Measurements from ENCODE around the gene CHD1L.
A peak's percentile ranks its signal among the peaks of the same experiment; 100 is the strongest.
"Not testable (repeated sequence)": the region's sequence is repeated elsewhere in the genome, so short reads cannot be mapped to it uniquely, and the experiment has no call there.

CHD1L gene

GRCh38 chr1:147272042-147272441 lies 29.6 kb downstream of the CHD1L start:
- DNase-seq = no peak

GRCh38 chr1:147273409-147274336 lies 31.2 kb downstream of the CHD1L start:
- peak; percentile 83 for DNase-seq

- no peak for DNase-seq
Measured at GRCh38 chr1:147281950-147282349, 39.5 kb downstream of the CHD1L start.

- no peak for DNase-seq
Measured at GRCh38 chr1:147283011-147283410, 40.5 kb downstream of the CHD1L start.

- no peak for DNase-seq
Measured at GRCh38 chr1:147287133-147287865, 44.8 kb downstream of the CHD1L start.

- DNase-seq = peak; percentile 72
Measured at GRCh38 chr1:147292012-147292411, 49.5 kb downstream of the CHD1L start.

- DNase-seq = peak; percentile 95
Measured at GRCh38 chr1:147292631-147293251, 50.3 kb downstream of the CHD1L start.

GRCh38 chr1:147297438-147297837 lies 55.0 kb downstream of the CHD1L start:
- DNase-seq = no peak

GRCh38 chr1:147305803-147306202 lies 63.3 kb downstream of the CHD1L start:
- DNase-seq = not testable (repeated sequence)

- no peak for DNase-seq
Measured at GRCh38 chr1:147316968-147317367, 74.5 kb downstream of the CHD1L start.

- DNase-seq = not testable (repeated sequence)
Measured at GRCh38 chr1:147326933-147327687, 84.6 kb downstream of the CHD1L start.

- peak; percentile 5 for DNase-seq
Measured at GRCh38 chr1:147334292-147334691, 91.8 kb downstream of the CHD1L start.

- no peak for DNase-seq
Measured at GRCh38 chr1:147336291-147336690, 93.8 kb downstream of the CHD1L start.

GRCh38 chr1:147337040-147337630 lies 94.7 kb downstream of the CHD1L start:
- peak; percentile 11 for DNase-seq

GRCh38 chr1:147338571-147338970 lies 96.1 kb downstream of the CHD1L start:
- DNase-seq = no peak

- DNase-seq = no peak
Measured at GRCh38 chr1:147341246-147341645, 98.8 kb downstream of the CHD1L start.

All from fibroblast of upper back skin (primary cell).